Ureter (tissue), 1 donor: Measurements from ENCODE around the gene ZSCAN4. TPM values are rescaled to one million over a fixed set of nuclear protein-coding genes. Genes with fewer than 3 reads are reported as not detected.

Source experiments
- DNase-seq: peaks from one replicate; pipeline ENCODE4 v3.0.0-alpha.2; 2020; ENCODE audit warnings: low spot score
- total RNA-seq: library from RNA; stranded (reverse); gene quantifications from one replicate; pipeline ENCODE4 v1.2.4, GENCODE V29; 2023
- donor health status: DM: yes; HTN: yes; CAD: no.

Gene ZSCAN4
- total RNA-seq, 1 donor from 2014 or later: 1.7 TPM

- DNase-seq: peak; percentile 44
These were observed 13.6 kb downstream of the ZSCAN4 start for GRCh38 chr19:57682226-57682766.

- no peak for DNase-seq
These were observed 18.0 kb downstream of the ZSCAN4 start for GRCh38 chr19:57686727-57687126.

- no peak for DNase-seq
These were observed 18.8 kb downstream of the ZSCAN4 start for GRCh38 chr19:57687363-57688010.

GRCh38 chr19:57688011-57688763 lies 19.5 kb downstream of the ZSCAN4 start:
- no peak for DNase-seq

- no peak for DNase-seq
These were observed 21.0 kb downstream of the ZSCAN4 start for GRCh38 chr19:57689750-57690149.

GRCh38 chr19:57701625-57702024 lies 32.9 kb downstream of the ZSCAN4 start:
- DNase-seq: no peak

- no peak for DNase-seq
These were observed 37.6 kb downstream of the ZSCAN4 start for GRCh38 chr19:57706346-57706745.

- DNase-seq: peak; percentile 65
These were observed 40.1 kb downstream of the ZSCAN4 start, which contains the start of gene ZNF154 for GRCh38 chr19:57708641-57709361. Gene ZNF154 (minus strand): TSS chr19:57709204. CDS start chr19:57708971, 233 bp downstream.

- DNase-seq: peak; percentile 33
These were observed 40.9 kb downstream of the ZSCAN4 start for GRCh38 chr19:57709616-57710015.

- no peak for DNase-seq
These were observed 43.5 kb downstream of the ZSCAN4 start for GRCh38 chr19:57712222-57712621.

GRCh38 chr19:57719424-57719823 lies 50.7 kb downstream of the ZSCAN4 start:
- DNase-seq: peak; percentile 1

GRCh38 chr19:57719901-57720519 lies 51.3 kb downstream of the ZSCAN4 start:
- DNase-seq: peak; percentile 25

GRCh38 chr19:57720878-57721277 lies 52.1 kb downstream of the ZSCAN4 start:
- peak; percentile 1 for DNase-seq

Other genes with a start within 250 kb of the ZSCAN4 start
- 20.5 TPM for gene ZNF749, start 233.6 kb upstream of the ZSCAN4 start, total RNA-seq
- gene VN1R1, start 211.8 kb upstream of the ZSCAN4 start, total RNA-seq: 1.4 TPM
- 16.9 TPM for gene ZNF772, start 191.4 kb upstream of the ZSCAN4 start, total RNA-seq
- gene ZNF419, start 181.2 kb upstream of the ZSCAN4 start, total RNA-seq: 18.5 TPM
- gene ZNF773, start 169.0 kb upstream of the ZSCAN4 start, total RNA-seq: 12.2 TPM
- gene ZNF549, start 141.6 kb upstream of the ZSCAN4 start, total RNA-seq: 12.2 TPM
- gene ZNF550, start 109.1 kb upstream of the ZSCAN4 start, total RNA-seq: 16.4 TPM
- gene ZNF416, start 90.0 kb upstream of the ZSCAN4 start, total RNA-seq: 8.6 TPM
- gene ZIK1, start 84.8 kb upstream of the ZSCAN4 start, total RNA-seq: 8.1 TPM
- gene ZNF530, start 69.0 kb upstream of the ZSCAN4 start, total RNA-seq: 5.3 TPM
- 25.0 TPM for gene ZNF134, start 54.7 kb upstream of the ZSCAN4 start, total RNA-seq
- gene ZNF211, start 35.8 kb upstream of the ZSCAN4 start, total RNA-seq: 29.7 TPM
- 21.5 TPM for gene ZNF551, start 13.0 kb downstream of the ZSCAN4 start, total RNA-seq
- 14.2 TPM for gene ZNF154, start 40.3 kb downstream of the ZSCAN4 start, total RNA-seq
- gene ZNF671, start 58.7 kb downstream of the ZSCAN4 start, total RNA-seq: 10.9 TPM
- 22.2 TPM for gene ZNF776, start 77.9 kb downstream of the ZSCAN4 start, total RNA-seq
- 31.6 TPM for gene ZNF586, start 100.7 kb downstream of the ZSCAN4 start, total RNA-seq
- 67.1 TPM for gene ZNF552, start 146.0 kb downstream of the ZSCAN4 start, total RNA-seq
- gene ZNF587B, start 161.4 kb downstream of the ZSCAN4 start, total RNA-seq: 38.3 TPM
- gene ZNF587, start 180.9 kb downstream of the ZSCAN4 start, total RNA-seq: 60.2 TPM
- gene ZNF814, start 220.1 kb downstream of the ZSCAN4 start, total RNA-seq: 51.7 TPM
- 27.1 TPM for gene ZNF417, start 247.7 kb downstream of the ZSCAN4 start, total RNA-seq